ENCODE measurements around the gene SEL1L2.
A peak's percentile ranks its signal among the peaks of the same experiment; 100 is the strongest.
"Not testable (repeated sequence)": the region's sequence is repeated elsewhere in the genome, so short reads cannot be mapped to it uniquely, and the experiment has no call there.

SEL1L2 gene

DNA sequence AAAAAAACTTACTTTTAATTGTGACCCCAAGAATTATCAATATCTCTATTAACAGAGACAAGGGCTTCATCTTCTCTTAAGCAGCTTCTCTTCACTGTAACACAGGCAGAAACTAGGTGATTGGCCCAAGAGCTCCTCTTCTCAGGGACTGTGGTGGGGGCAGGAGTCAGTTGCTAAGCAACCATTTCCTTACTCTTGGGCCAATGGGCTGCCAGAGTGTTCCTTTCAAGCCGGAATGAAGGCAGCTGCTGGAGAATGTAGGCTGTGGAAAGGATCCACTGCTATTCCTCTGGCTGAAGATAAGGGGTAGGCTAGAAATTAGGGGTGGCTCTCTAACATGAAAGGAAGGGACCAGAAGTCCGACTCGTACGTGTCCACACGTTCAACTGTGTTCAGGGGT lies at the start of gene SEL1L2:
SEL1L2 (minus strand) TSS at position 150 of the 400 bp plus-strand sequence; CDS start at position 70, 80 bp downstream.
- Mint-ChIP-seq H3K36me3 (ENCODE audit: low read depth) (no peaks in the 10 kb centered on the region), H3K27me3 (peaks cover 9% of the 10 kb centered on the region)

GRCh38 chr20:14036567-14036966 lies 46.2 kb upstream of the SEL1L2 start:
- Mint-ChIP-seq H3K4me3 (no peak overlapping the region), H3K27ac (no peak overlapping the region), H3K27me3 (no peaks in the 10 kb centered on the region), H3K9me3 (no peaks in the 10 kb centered on the region), H3K4me1 (ENCODE audit: low read depth) (no peaks in the 10 kb centered on the region), H3K36me3 (ENCODE audit: low read depth) (no peaks in the 10 kb centered on the region)

More for the DNA sequence above, at the start of gene SEL1L2:
- Mint-ChIP-seq H3K4me3 (no peak within 1 kb of the TSS), H3K9me3 (peaks cover 12% of the 10 kb centered on the region), H3K27ac (no peak within 1 kb of the TSS), H3K4me1 (ENCODE audit: low read depth) (no peaks in the 10 kb centered on the region)

- H3K4me1 Mint-ChIP-seq (ENCODE audit: low read depth) = no peaks in the 10 kb centered on the region
- no peaks in the 10 kb centered on the region for H3K9me3 Mint-ChIP-seq
- no peaks in the 10 kb centered on the region for H3K27me3 Mint-ChIP-seq
- H3K4me3 Mint-ChIP-seq = no peak overlapping the region
- no peaks in the 10 kb centered on the region for H3K36me3 Mint-ChIP-seq (ENCODE audit: low read depth)
- no peak overlapping the region for H3K27ac Mint-ChIP-seq
Observed at GRCh38 chr20:14033310-14033709, 42.9 kb upstream of the SEL1L2 start.

- Mint-ChIP-seq H3K4me3 (no peak overlapping the region), H3K36me3 (ENCODE audit: low read depth) (no peaks in the 10 kb centered on the region), H3K27me3 (no peaks in the 10 kb centered on the region), H3K27ac (no peak overlapping the region), H3K4me1 (ENCODE audit: low read depth) (no peaks in the 10 kb centered on the region), H3K9me3 (peaks cover 6% of the 10 kb centered on the region)
Observed at GRCh38 chr20:14030991-14031390, 40.6 kb upstream of the SEL1L2 start.

DNA sequence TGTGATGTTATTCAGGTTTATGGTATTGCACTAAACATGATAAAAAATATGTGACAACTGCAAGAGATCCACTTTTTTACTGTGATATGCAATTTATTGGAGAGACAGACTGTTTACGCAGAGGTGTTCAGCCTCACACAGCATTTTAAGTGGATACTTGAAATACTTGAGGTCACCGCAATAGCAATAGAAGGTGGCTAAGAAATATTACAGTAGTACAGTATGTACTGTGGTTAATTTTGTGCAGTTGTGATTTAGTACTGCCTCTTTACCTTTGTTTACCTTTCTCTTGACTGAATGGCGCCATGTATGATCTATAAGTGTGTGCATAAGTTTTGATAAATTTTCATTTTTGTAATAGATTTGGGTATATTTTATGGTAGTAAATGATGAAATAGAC lies 22.3 kb upstream of the SEL1L2 start:
- H3K9me3 Mint-ChIP-seq = peaks cover 7% of the 10 kb centered on the region
- no peak overlapping the region for H3K4me3 Mint-ChIP-seq
- no peaks in the 10 kb centered on the region for H3K4me1 Mint-ChIP-seq (ENCODE audit: low read depth)
- H3K36me3 Mint-ChIP-seq (ENCODE audit: low read depth) = no peaks in the 10 kb centered on the region
- H3K27me3 Mint-ChIP-seq = no peaks in the 10 kb centered on the region
- no peak overlapping the region for H3K27ac Mint-ChIP-seq

- H3K36me3 Mint-ChIP-seq (ENCODE audit: low read depth) = no peaks in the 10 kb centered on the region
- H3K27ac Mint-ChIP-seq = no peak overlapping the region
- H3K4me1 Mint-ChIP-seq (ENCODE audit: low read depth) = no peaks in the 10 kb centered on the region
- H3K4me3 Mint-ChIP-seq = no peak overlapping the region
- H3K27me3 Mint-ChIP-seq = no peaks in the 10 kb centered on the region
- H3K9me3 Mint-ChIP-seq = no peaks in the 10 kb centered on the region
Observed at GRCh38 chr20:14009208-14009607, 18.8 kb upstream of the SEL1L2 start.

DNA sequence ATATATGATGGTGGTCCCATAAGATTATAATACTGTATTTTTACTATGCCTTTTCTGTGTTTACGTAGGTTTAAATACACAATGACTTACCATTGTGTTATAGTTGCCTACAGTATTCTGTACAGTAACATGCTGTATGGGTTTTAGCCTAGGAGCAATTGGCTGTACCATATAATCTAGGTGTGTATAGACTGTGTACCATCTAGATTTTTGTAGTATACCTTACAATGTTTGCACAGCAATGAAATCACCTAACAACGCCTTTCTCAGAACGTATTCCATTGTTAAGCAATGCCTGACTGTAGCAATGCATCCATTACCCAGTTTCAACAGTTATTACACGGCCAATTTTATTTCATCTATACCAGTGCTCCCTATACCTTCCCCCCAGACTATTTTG lies 15.6 kb upstream of the SEL1L2 start:
- Mint-ChIP-seq H3K4me1 (ENCODE audit: low read depth) (no peaks in the 10 kb centered on the region), H3K36me3 (ENCODE audit: low read depth) (no peaks in the 10 kb centered on the region), H3K27ac (no peak overlapping the region), H3K9me3 (no peaks in the 10 kb centered on the region), H3K4me3 (no peak overlapping the region), H3K27me3 (no peaks in the 10 kb centered on the region)

- no peaks in the 10 kb centered on the region for H3K9me3 Mint-ChIP-seq
- peaks cover 6% of the 10 kb centered on the region for H3K4me1 Mint-ChIP-seq (ENCODE audit: low read depth)
- no peaks in the 10 kb centered on the region for H3K36me3 Mint-ChIP-seq (ENCODE audit: low read depth)
- H3K27ac Mint-ChIP-seq = no peak overlapping the region
- H3K4me3 Mint-ChIP-seq = no peak overlapping the region
- H3K27me3 Mint-ChIP-seq = peaks cover 25% of the 10 kb centered on the region
Observed at GRCh38 chr20:14000917-14001316, 10.5 kb upstream of the SEL1L2 start.

- Mint-ChIP-seq H3K36me3 (ENCODE audit: low read depth) (no peaks in the 10 kb centered on the region), H3K4me3 (peak overlapping the region; percentile 57), H3K4me1 (ENCODE audit: low read depth) (peaks cover 6% of the 10 kb centered on the region), H3K9me3 (peaks cover 12% of the 10 kb centered on the region), H3K27me3 (peaks cover 29% of the 10 kb centered on the region), H3K27ac (no peak overlapping the region)
Observed at GRCh38 chr20:13996265-13996664, 5.9 kb upstream of the SEL1L2 start.

DNA sequence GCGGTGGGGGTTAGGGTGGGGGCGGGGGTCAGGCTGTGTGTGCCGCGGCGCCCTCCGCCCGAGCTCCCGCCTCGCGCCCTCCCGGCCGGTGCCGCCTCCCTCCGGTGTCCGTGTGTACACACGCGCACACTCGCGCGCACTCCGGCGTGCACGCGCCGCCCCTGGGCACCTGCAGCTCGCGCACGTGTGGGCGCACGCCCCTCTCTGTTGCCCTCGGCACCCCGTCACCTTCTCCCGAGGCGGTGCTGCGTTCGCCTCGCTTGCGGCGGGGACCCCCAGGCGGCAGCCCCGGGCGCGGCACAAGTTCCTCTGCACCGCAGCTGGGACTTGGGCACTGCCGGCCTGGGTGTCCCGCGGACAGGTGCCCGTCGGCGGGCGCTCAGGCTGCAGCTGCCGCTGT lies 5.4 kb upstream of the SEL1L2 start:
- no peaks in the 10 kb centered on the region for H3K36me3 Mint-ChIP-seq (ENCODE audit: low read depth)
- H3K4me1 Mint-ChIP-seq (ENCODE audit: low read depth) = peaks cover 6% of the 10 kb centered on the region
- H3K27ac Mint-ChIP-seq = no peak overlapping the region
- peaks cover 12% of the 10 kb centered on the region for H3K9me3 Mint-ChIP-seq
- peak overlapping the region; percentile 57 for H3K4me3 Mint-ChIP-seq
- peaks cover 29% of the 10 kb centered on the region for H3K27me3 Mint-ChIP-seq

DNA sequence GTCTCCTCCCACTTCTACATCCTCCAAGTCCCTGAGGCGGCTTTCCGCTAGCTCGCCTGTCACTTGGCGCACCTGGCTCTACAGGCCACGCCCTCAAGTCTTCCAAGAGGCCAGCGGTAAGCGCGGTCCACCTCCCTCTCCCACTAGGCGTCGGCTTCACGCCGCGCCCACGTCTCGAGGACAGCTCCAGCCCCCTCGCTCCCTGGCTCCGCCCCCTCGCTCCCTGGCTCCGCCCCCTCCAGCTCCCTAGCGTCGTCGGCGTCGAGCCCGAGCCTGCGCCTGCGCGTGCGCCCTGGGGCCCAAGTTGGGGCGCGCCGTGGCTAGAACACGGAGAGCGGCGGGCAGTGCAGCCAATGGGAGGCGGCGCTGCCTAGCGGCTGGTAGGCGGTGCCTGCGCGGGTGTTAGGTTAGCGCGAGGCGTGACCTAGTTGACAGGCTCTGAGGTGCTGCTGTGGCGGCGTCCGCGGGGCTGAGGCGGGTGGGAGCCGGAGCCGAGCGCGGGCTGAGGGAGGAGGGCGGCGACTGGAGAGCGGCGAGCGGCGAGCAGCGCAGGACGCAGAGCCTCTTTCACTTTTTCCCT lies 4.8 kb upstream of the SEL1L2 start, which contains the start of gene MACROD2:
MACROD2 (plus strand) TSS at position 431 of the 580 bp plus-strand sequence.
- Mint-ChIP-seq H3K9me3 (peaks cover 12% of the 10 kb centered on the region), H3K36me3 (ENCODE audit: low read depth) (no peaks in the 10 kb centered on the region), H3K27me3 (peaks cover 29% of the 10 kb centered on the region), H3K4me1 (ENCODE audit: low read depth) (peaks cover 6% of the 10 kb centered on the region), H3K4me3 (peak within 1 kb of the TSS; percentile 57), H3K27ac (no peak within 1 kb of the TSS)

DNA sequence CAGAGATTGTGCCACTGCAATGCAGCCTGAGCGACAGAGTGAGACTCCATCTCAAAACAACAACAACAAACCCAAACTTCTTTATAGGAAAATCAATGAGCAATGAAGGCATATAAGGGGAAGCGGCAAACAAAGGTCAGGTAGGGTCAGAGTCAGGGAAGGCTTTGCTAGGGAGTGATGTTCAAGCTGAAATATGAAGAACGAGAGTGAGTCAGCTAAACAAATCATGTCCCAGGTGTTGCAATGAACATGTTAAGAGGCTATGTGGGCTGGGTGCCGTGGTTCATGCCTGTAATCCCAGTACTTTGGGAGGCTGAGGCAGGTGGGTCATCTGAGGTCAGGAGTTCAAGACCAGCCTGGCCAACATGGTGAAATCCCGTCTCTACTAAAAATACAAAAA lies 1.5 kb upstream of the SEL1L2 start:
- H3K4me1 Mint-ChIP-seq (ENCODE audit: low read depth); H3K27ac Mint-ChIP-seq; H3K4me3 Mint-ChIP-seq; H3K36me3 Mint-ChIP-seq (ENCODE audit: low read depth): not testable (repeated sequence)
- H3K9me3 Mint-ChIP-seq = peaks cover 12% of the 10 kb centered on the region
- peaks cover 19% of the 10 kb centered on the region for H3K27me3 Mint-ChIP-seq

DNA sequence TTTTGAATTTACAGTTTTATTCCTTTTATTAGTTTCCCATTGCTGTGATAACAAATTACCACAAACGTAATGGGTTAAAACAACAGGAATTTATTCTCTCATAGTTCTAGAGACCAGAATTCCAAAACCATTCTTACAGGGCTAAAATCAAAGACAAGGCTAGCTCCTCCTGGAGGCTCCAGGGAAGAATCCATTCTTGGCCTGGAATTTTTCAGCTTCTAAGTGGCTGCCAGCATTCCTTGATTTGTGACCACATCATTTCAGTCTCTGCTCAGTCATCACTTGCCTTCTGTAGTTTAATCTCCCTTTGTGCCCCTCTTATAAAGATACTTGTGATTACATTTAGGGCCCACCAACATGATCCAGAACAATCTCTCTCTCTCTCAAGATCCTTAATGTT lies 897 bp upstream of the SEL1L2 start:
- H3K4me3 Mint-ChIP-seq = no peak overlapping the region
- peaks cover 3% of the 10 kb centered on the region for H3K4me1 Mint-ChIP-seq (ENCODE audit: low read depth)
- H3K9me3 Mint-ChIP-seq = peaks cover 12% of the 10 kb centered on the region
- H3K27ac Mint-ChIP-seq = no peak overlapping the region
- H3K27me3 Mint-ChIP-seq = peaks cover 13% of the 10 kb centered on the region
- no peaks in the 10 kb centered on the region for H3K36me3 Mint-ChIP-seq (ENCODE audit: low read depth)

DNA sequence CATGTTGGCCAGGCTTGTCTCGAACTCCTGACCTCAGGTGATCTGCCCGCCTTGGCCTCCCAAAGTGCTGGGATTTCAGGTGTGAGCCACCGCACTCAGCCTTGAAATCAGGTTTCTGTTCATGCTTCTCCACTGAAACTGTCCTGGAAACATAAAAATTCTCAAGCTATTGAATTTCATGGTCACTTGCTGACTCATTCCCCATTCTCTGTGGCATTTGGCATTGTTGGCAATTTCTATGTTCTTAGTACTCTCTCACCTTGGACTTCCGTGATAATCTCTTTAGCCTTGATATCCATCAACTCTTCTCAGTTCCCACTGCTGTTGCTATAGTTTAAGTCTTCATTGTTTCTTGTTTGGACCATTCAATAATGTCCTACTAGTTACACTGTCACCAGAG lies 6.2 kb downstream of the SEL1L2 start:
- no peak overlapping the region for H3K27ac Mint-ChIP-seq
- H3K4me1 Mint-ChIP-seq (ENCODE audit: low read depth) = no peaks in the 10 kb centered on the region
- H3K27me3 Mint-ChIP-seq = no peaks in the 10 kb centered on the region
- no peak overlapping the region for H3K4me3 Mint-ChIP-seq
- H3K36me3 Mint-ChIP-seq (ENCODE audit: low read depth) = no peaks in the 10 kb centered on the region
- peaks cover 6% of the 10 kb centered on the region for H3K9me3 Mint-ChIP-seq

DNA sequence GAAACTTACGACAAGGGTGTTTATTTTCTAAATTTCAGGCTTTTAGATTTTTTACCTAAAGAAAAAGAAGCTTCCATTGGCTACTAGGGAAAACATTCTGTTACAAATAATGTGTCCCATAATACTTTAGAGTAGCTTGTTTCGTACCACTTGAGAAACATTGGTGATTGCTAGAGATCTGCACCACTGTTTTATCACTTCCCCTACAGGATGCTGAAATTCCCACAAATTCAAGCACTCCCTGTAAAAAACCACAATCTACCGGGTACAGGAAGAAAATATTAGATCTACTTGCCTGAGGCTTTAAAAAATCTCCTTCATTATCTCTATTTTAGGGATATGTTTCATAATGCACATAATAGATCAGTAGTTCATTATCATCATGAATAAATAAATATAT lies 29.9 kb downstream of the SEL1L2 start:
- Mint-ChIP-seq H3K9me3 (no peaks in the 10 kb centered on the region), H3K27ac (no peak overlapping the region), H3K36me3 (ENCODE audit: low read depth) (no peaks in the 10 kb centered on the region), H3K27me3 (no peaks in the 10 kb centered on the region), H3K4me3 (no peak overlapping the region), H3K4me1 (ENCODE audit: low read depth) (no peaks in the 10 kb centered on the region)

GRCh38 chr20:13960119-13960518 lies 30.3 kb downstream of the SEL1L2 start:
- no peaks in the 10 kb centered on the region for H3K9me3 Mint-ChIP-seq
- no peaks in the 10 kb centered on the region for H3K27me3 Mint-ChIP-seq
- H3K4me3 Mint-ChIP-seq = no peak overlapping the region
- H3K4me1 Mint-ChIP-seq (ENCODE audit: low read depth) = no peaks in the 10 kb centered on the region
- H3K36me3 Mint-ChIP-seq (ENCODE audit: low read depth) = no peaks in the 10 kb centered on the region
- no peak overlapping the region for H3K27ac Mint-ChIP-seq
